Activated CD4-positive, CD25-positive, alpha-beta regulatory T cell (primary cell): Measurements from ENCODE around the gene SHC1.

ENCODE experiments used
- DNase-seq, 4 experiments: peaks; one replicate each; lab custom pipeline; 2025; lab: John Stamatoyannopoulos, UW

The SHC1 gene

GRCh38 chr1:154937085-154937987 is 33.2 kb downstream of the SHC1 start:
- DNase-seq: peak; percentile 78 to 91 (median 82)

DNA sequence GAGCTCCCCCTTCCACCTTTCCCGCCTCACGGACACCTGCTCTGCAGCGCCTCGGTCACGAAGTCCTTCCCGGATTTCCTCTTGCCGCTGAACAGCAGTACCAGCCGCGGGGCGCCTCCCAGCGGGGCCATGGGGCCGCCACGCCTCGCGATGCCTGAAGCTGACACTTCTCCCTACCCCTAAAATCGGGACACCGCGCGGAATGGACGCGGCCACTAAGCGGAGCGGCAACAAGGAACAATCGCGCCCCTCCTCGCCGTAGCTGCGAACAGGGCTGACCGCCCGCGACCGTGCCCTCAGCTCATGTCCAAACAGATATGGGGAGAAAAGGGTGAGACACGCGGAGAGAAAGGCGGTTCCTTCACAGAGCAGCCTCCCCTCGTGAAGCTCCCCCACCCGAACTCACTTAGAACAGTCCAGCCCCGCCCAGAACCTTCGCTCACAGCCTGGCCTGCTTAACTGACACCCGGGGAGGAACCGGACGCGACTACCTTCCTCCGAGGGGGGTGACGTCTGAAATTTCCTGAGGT is 33.9 kb downstream of the SHC1 start, which contains the start of gene PMVK:
PMVK (minus strand) TSS at position 165 of the 530 bp plus-strand sequence; CDS start at position 131, 34 bp downstream.
- peak; percentile 82 to 91 (median 88) for DNase-seq

DNA sequence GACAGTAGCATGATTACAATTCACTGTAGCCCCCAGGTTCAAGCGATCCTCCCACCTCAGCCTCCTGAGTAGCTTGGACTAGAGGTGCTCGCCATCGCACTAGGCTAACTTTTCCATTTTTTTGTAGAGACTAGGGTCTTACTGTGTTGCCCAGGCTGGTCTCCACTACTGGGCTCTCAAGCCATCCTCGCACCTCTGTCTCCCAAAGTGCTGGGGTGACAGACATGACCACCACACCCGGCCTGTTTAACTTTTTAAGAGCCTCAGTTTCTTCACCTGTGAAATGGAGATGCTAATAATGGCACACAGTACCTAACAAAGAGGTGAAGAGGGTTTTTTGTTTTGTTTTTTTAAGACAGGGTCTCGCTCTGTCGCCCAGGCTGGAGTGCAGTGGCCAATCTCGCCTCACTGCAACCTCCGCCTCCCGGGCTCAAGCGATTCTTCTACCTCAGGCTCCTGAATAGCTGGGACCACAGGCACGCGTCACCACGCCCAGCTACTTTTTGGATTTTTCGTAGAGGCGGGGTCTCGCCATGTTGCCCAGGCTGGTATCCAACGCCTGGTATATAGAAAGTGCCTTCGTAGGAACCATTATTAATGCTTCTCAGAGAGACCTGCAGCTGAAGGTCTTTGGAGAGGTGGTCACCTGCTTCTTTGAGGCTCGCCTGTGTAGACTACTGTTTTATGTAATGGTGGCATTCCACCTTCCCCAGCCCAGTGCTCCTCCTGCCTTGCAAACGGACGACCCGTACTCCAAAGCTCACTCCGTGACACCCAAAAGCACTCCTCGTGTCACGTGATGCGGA is 34.6 kb downstream of the SHC1 start:
- DNase-seq: no peak

GRCh38 chr1:154934358-154934948 is 36.1 kb downstream of the SHC1 start:
- no peak for DNase-seq

- no peak for DNase-seq
Observed at GRCh38 chr1:154931940-154932487, 38.5 kb downstream of the SHC1 start.

- no peak for DNase-seq
Observed at GRCh38 chr1:154926201-154926600, 44.3 kb downstream of the SHC1 start.

GRCh38 chr1:154925335-154926170 is 45.0 kb downstream of the SHC1 start:
- DNase-seq: no peak

- no peak for DNase-seq
Observed at GRCh38 chr1:154923695-154924094, 46.9 kb downstream of the SHC1 start.

DNA sequence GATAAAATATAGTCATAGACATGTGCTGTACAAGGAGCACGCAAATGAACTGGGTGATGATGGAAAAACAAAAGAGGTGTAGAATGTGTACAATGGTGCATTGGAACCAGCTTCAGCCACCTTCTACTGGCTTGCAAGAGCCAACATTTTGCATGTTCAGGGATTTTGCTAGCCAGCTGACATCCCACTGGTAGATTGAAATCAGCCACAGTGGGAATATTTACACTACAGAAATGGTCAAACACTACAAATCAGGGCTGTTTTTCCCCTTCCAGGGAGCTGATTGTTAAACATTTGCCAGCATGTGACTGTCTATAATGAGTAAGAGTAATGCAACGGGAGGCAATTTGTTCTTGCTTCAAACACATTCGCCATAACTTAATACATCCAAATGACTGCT is 57.3 kb downstream of the SHC1 start:
- no peak for DNase-seq

GRCh38 chr1:154912755-154913154 is 57.8 kb downstream of the SHC1 start:
- DNase-seq: no peak
